Gastrocnemius medialis (tissue), 4 donors: Measurements from ENCODE around the gene ZNF287.

Experiments used
- POLR2A ChIP-seq, 2 donors: fragments of 450-650 bp; IDR thresholded peaks; one replicate each; pipeline ENCODE4 v1.6.1; 2017; ENCODE audit warnings: antibody characterized with exemption in 2 of 2, mild to moderate bottlenecking in 2 of 2, moderate library complexity in 2 of 2
- TF ChIP-seq, protein P1 (sequence below), 5 experiments: fragments of 450-650 bp in 3 of 5; fragments of 200-600 bp in 2 of 5; sonication (generic) in 2 of 5; IDR thresholded peaks in 4 of 5; conservative IDR thresholded peaks in 1 of 5; 1 replicate in 4 of 5; 2 replicates in 1 of 5; pipeline ENCODE4 v1.5.1; 2016 to 2019; ENCODE audit warnings: antibody characterized with exemption in 5 of 5, mild to moderate bottlenecking in 3 of 5, moderate library complexity in 3 of 5

DNA sequence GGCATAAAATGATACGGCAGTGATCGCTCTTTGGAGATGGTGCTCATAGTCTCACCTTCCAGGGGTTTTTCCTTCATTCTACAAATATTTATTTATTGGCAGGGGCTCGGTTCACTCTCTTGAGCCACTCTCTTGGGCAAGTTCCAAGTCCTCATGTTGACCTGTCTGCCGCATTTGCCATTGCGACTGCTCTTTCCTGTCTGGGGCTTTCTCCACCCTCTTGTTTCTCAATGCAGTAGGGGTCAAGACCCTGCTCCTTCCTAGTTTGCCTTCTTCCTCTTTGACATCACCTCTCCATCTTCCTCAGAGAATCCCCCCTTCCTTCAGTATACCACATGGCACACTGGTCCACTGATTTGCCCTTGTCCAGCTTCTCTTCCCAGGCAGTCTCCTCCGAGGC lies 55.1 kb downstream of the ZNF287 start:
- TF ChIP-seq, protein P1, sequence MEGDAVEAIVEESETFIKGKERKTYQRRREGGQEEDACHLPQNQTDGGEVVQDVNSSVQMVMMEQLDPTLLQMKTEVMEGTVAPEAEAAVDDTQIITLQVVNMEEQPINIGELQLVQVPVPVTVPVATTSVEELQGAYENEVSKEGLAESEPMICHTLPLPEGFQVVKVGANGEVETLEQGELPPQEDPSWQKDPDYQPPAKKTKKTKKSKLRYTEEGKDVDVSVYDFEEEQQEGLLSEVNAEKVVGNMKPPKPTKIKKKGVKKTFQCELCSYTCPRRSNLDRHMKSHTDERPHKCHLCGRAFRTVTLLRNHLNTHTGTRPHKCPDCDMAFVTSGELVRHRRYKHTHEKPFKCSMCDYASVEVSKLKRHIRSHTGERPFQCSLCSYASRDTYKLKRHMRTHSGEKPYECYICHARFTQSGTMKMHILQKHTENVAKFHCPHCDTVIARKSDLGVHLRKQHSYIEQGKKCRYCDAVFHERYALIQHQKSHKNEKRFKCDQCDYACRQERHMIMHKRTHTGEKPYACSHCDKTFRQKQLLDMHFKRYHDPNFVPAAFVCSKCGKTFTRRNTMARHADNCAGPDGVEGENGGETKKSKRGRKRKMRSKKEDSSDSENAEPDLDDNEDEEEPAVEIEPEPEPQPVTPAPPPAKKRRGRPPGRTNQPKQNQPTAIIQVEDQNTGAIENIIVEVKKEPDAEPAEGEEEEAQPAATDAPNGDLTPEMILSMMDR (IDR thresholded peaks at IDR 0.05 in 4 of 5, conservative IDR thresholded peaks at IDR 0.05 in 1 of 5), result no peak
- no peak for TF ChIP-seq POLR2A (IDR thresholded peaks at IDR 0.05)
